ENCODE results near the gene NAPEPLD.

- TF ChIP-seq CTCF (conservative IDR thresholded peaks at IDR 0.05 in 1 of 2, IDR thresholded peaks at IDR 0.05 in 1 of 2; ENCODE audit: low read depth in 1 of 2, low read length in 2 of 2): no peak
- no peak for TF ChIP-seq EZH2 (IDR thresholded peaks at IDR 0.05; ENCODE audit: low read length, missing control alignments)
Measured at GRCh38 chr7:103143868-103144267, 5.0 kb downstream of the NAPEPLD start.
